Measurements from ENCODE around the gene FHOD3. TPM values are rescaled to one million over a fixed set of nuclear protein-coding genes. Genes with fewer than 3 reads are reported as not detected.

The FHOD3 gene
- total RNA-seq, 2 donors from 2014 or later: 2.8 to 3.1 TPM

DNA sequence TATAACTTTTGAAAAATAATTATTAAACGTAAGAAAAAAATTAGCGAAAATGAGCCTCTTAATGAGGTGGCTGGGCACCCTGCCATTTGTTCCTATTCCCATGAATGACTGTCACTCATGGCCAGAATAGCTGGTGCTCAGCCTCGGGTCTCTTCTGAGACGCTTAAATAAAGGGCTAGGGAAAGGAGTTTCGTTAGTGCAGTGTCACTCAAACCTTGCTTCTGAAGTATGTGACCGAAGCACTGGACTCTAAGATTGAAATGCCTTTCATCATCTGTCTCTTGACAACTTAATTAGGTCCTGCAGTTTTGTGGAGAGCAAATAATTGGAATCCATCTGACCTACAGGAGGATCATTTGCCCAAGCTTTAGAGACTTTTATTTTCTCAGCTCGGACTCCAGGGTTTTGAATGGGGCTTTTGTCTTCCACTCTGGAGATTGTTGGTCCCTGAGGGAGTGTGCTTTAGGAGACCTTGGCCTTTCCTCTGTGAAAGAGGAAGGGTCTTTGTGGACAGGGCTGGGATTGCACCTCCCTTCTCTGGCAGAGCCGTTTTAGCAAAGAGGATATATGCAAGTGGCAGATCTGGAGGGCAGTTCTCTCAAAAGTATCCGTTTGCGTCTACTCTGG lies 42.3 kb upstream of the FHOD3 start:
- Mint-ChIP-seq H3K27ac (no peak overlapping the region), H3K9me3 (no peaks in the 10 kb centered on the region), H3K4me3 (no peak overlapping the region), H3K36me3 (ENCODE audit: low read depth) (no peaks in the 10 kb centered on the region), H3K4me1 (no peaks in the 10 kb centered on the region), H3K27me3 (ENCODE audit: insufficient read depth) (no peaks in the 10 kb centered on the region)
- TF ChIP-seq CTCF (conservative IDR thresholded peaks at IDR 0.05): no peak
- 89 to 90% methylated on average over 5 to 10 of the region's 10 CpGs for WGBS, 2 experiments (ENCODE audit: insufficient coverage in 1 of 2, insufficient read length in 1 of 2)
- Histone ChIP-seq H3K27me3 (ENCODE audit: control insufficient read depth, insufficient read depth, low read length, poor library complexity, severe bottlenecking) (no peaks in the 10 kb centered on the region), H3K4me1 (ENCODE audit: control insufficient read depth, insufficient read depth, low read length) (no peaks in the 10 kb centered on the region), H3K27ac (ENCODE audit: low read depth, low read length) (no peak overlapping the region), H3K36me3 (ENCODE audit: control insufficient read depth, insufficient read depth, low read length) (no peaks in the 10 kb centered on the region), H3K4me3 (ENCODE audit: low read length) (no peak overlapping the region), H3K9ac (ENCODE audit: extremely low read depth, low read length, poor library complexity, severe bottlenecking) (no peak overlapping the region), H3K9me3 (ENCODE audit: control insufficient read depth, low read length) (no peaks in the 10 kb centered on the region)
- DNase-seq: no peak

GRCh38 chr18:36256094-36256493 lies 41.4 kb upstream of the FHOD3 start:
- WGBS, 2 experiments (ENCODE audit: insufficient coverage in 1 of 2, insufficient read length in 1 of 2): 95% methylated on average over 5 to 7 of the region's 7 CpGs
- no peak overlapping the region for H3K9ac ChIP-seq (ENCODE audit: extremely low read depth, low read length, poor library complexity, severe bottlenecking)
- no peak for DNase-seq
- H3K4me3 Mint-ChIP-seq: no peak overlapping the region
- TF ChIP-seq CTCF (conservative IDR thresholded peaks at IDR 0.05): no peak
- H3K27ac Mint-ChIP-seq: no peak overlapping the region
- H3K4me1 Mint-ChIP-seq: no peaks in the 10 kb centered on the region
- no peaks in the 10 kb centered on the region for H3K9me3 ChIP-seq (ENCODE audit: control insufficient read depth, low read length)
- H3K9me3 Mint-ChIP-seq: no peaks in the 10 kb centered on the region
- no peak overlapping the region for H3K4me3 ChIP-seq (ENCODE audit: low read length)
- H3K27ac ChIP-seq (ENCODE audit: low read depth, low read length): no peak overlapping the region
- no peaks in the 10 kb centered on the region for H3K27me3 ChIP-seq (ENCODE audit: control insufficient read depth, insufficient read depth, low read length, poor library complexity, severe bottlenecking)
- no peaks in the 10 kb centered on the region for H3K27me3 Mint-ChIP-seq (ENCODE audit: insufficient read depth)
- H3K4me1 ChIP-seq (ENCODE audit: control insufficient read depth, insufficient read depth, low read length): no peaks in the 10 kb centered on the region
- H3K36me3 ChIP-seq (ENCODE audit: control insufficient read depth, insufficient read depth, low read length): no peaks in the 10 kb centered on the region
- no peaks in the 10 kb centered on the region for H3K36me3 Mint-ChIP-seq (ENCODE audit: low read depth)

- WGBS, 2 experiments (ENCODE audit: insufficient coverage in 1 of 2, insufficient read length in 1 of 2): 83% methylated on average over 1 of the region's 1 CpG; no CpG with 5 or more reads in 1 of the 2 experiments
- H3K27me3 Mint-ChIP-seq (ENCODE audit: insufficient read depth): no peaks in the 10 kb centered on the region
- Histone ChIP-seq H3K4me1 (ENCODE audit: control insufficient read depth, insufficient read depth, low read length) (no peaks in the 10 kb centered on the region), H3K4me3 (ENCODE audit: low read length) (no peak overlapping the region), H3K36me3 (ENCODE audit: control insufficient read depth, insufficient read depth, low read length) (no peaks in the 10 kb centered on the region), H3K27me3 (ENCODE audit: control insufficient read depth, insufficient read depth, low read length, poor library complexity, severe bottlenecking) (no peaks in the 10 kb centered on the region), H3K9me3 (ENCODE audit: control insufficient read depth, low read length) (no peaks in the 10 kb centered on the region), H3K27ac (ENCODE audit: low read depth, low read length) (no peak overlapping the region), H3K9ac (ENCODE audit: extremely low read depth, low read length, poor library complexity, severe bottlenecking) (no peak overlapping the region)
- H3K36me3 Mint-ChIP-seq (ENCODE audit: low read depth): no peaks in the 10 kb centered on the region
- H3K4me3 Mint-ChIP-seq: no peak overlapping the region
- no peak overlapping the region for H3K27ac Mint-ChIP-seq
- no peaks in the 10 kb centered on the region for H3K9me3 Mint-ChIP-seq
- TF ChIP-seq CTCF (conservative IDR thresholded peaks at IDR 0.05): no peak
- H3K4me1 Mint-ChIP-seq: no peaks in the 10 kb centered on the region
- no peak for DNase-seq
These were observed 34.5 kb upstream of the FHOD3 start for GRCh38 chr18:36262971-36263370.
